Stomach (tissue), 9 donors: ENCODE data around the gene ULK3. TPM values are rescaled to one million over a fixed set of nuclear protein-coding genes. Genes with fewer than 3 reads are reported as not detected.

Source experiments
- DNase-seq, 2 donors: peaks; one replicate each; pipeline versions ENCODE4 v3.0.0 to v3.0.0-alpha.2; 2013 to 2019
- H3K27ac ChIP-seq, 5 donors: fragments of 200-600 bp in 4 of 5; sonication (generic) in 4 of 5; one replicate each; pipeline ENCODE4 v1.5.1; 2013 to 2019; ENCODE audit warnings: mild to moderate bottlenecking in 1 of 5, moderate library complexity in 1 of 5
- H3K27me3 ChIP-seq, 3 donors: fragments of 200-600 bp; sonication (generic); one replicate each; pipeline ENCODE4 v1.5.1; 2017 to 2019; ENCODE audit warnings: mixed run types in 1 of 3
- H3K36me3 ChIP-seq, 4 donors: fragments of 200-600 bp; sonication (generic); 1 replicate in 3 of 4; 2 replicates in 1 of 4; pipeline ENCODE4 v1.5.1; 2016 to 2019
- H3K4me1 ChIP-seq, 4 donors: fragments of 200-600 bp; sonication (generic); one replicate each; pipeline ENCODE4 v1.5.1; 2016 to 2019
- H3K4me3 ChIP-seq, 4 donors: fragments of 200-600 bp; sonication (generic) in 3 of 4; one replicate each; pipeline ENCODE4 v1.5.1; 2016 to 2019; ENCODE audit warnings: mild to moderate bottlenecking in 1 of 4
- H3K9me3 ChIP-seq, 4 donors: fragments of 200-600 bp; sonication (generic); one replicate each; pipeline ENCODE4 v1.5.1; 2016 to 2019
- EP300 ChIP-seq: sonication (generic); formaldehyde crosslinking; IDR thresholded peaks from one replicate; pipeline ENCODE4 v1.6.1; 2017; ENCODE audit warnings: antibody characterized with exemption
- POLR2A ChIP-seq, 4 donors: fragments of 450-650 bp; IDR thresholded peaks; one replicate each; pipeline ENCODE4 v1.6.1; 2016; ENCODE audit warnings: antibody characterized with exemption in 4 of 4, control low read depth in 2 of 4, mild to moderate bottlenecking in 1 of 4, moderate library complexity in 1 of 4
- POLR2AphosphoS5 ChIP-seq, 3 donors: sonication (generic); formaldehyde crosslinking; IDR thresholded peaks; one replicate each; pipeline ENCODE4 v1.6.1; 2016; ENCODE audit warnings: antibody characterized with exemption in 3 of 3
- WGBS, 5 donors: extraction: QIAGEN DNeasy Blood & Tissue Kit in 3 of 5; methylation state at CpG; one replicate each; pipeline versions ENCODE4 v1.1.5 to v1.1.7; 2013 to 2018; 5-methylcytosine and 5-hydroxymethylcytosine counted together
- intact Hi-C: fragments of 100-400 bp; cut with DNase I; formaldehyde crosslinking; loops from one replicate; pipeline ENCODE4 v1.15.1; 2023; ENCODE audit warnings: low total_unique reads
- polyA plus RNA-seq, 3 donors: library from polyadenylated mRNA; stranded (reverse); fragments of 200-250 nt; gene quantifications; one replicate each; pipeline ENCODE4 v1.2.3, GENCODE V29; 2013
- total RNA-seq, 5 donors: library from RNA; depleted of rRNA; stranded (reverse); fragments of >200 nt; gene quantifications; one replicate each; pipeline versions ENCODE4 v1.1.0 to v1.2.3, GENCODE V29; 2014 to 2016
- TF ChIP-seq, protein P1 (sequence below), 7 experiments: fragments of 450-650 bp in 4 of 7; fragments of 200-600 bp in 3 of 7; sonication (generic) in 3 of 7; IDR thresholded peaks; one replicate each; pipeline ENCODE4 v1.5.1; 2016 to 2019; ENCODE audit warnings: antibody characterized with exemption in 7 of 7, control low read depth in 2 of 7, mild to moderate bottlenecking in 1 of 7
- donor health status: healthy with polysubstance abuse.
- donor health status: Bipolar disorder and iron deficiency.
- donor health status: healthy.

ULK3 gene
- total and polyA plus RNA-seq, 8 donors, result 19.4 to 251 (median 46.2) TPM

DNA sequence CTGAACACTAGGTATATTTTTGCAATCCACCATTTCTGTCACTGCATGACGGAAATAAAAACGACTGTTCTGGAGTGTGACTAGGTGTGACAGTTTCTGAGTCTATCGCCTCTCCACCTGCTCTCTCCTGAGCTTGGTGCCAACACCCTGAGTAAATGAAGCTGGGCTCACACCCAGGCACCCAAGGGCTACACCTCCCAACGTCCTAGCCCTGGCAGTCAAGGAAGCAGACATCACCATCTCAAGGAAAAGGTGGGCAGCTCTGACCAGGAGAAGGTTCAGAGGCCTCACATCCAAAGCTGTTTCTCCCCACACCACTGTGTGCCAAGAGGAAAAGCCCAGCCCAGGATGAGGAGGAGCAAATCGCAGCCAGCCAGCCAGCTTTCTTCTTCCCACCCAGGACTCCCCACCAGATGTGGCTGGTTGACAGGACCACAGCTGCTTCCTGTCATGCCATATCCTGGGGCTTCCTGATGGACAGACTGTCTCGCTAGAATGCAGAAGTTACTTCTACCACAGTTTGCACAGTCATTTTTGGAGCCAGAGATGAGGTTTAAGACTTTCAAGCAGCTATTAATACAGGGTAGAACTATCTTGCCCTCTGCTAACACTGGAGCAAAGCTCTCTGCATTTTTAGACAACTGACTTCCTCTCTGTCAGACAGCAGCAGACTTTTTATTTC is 26.9 kb upstream of the ULK3 start:
- WGBS, 5 donors, result 15 to 23% (median 16%) methylated on average over 6 of the region's 6 CpGs
- peaks cover 70 to 85% (median 82%) of the 10 kb centered on the region in 4 donors for H3K4me1 ChIP-seq
- peak in 2 of 3 donors; percentile 56 to 58 for TF ChIP-seq POLR2AphosphoS5 (IDR thresholded peaks at IDR 0.05)
- TF ChIP-seq, protein P1, sequence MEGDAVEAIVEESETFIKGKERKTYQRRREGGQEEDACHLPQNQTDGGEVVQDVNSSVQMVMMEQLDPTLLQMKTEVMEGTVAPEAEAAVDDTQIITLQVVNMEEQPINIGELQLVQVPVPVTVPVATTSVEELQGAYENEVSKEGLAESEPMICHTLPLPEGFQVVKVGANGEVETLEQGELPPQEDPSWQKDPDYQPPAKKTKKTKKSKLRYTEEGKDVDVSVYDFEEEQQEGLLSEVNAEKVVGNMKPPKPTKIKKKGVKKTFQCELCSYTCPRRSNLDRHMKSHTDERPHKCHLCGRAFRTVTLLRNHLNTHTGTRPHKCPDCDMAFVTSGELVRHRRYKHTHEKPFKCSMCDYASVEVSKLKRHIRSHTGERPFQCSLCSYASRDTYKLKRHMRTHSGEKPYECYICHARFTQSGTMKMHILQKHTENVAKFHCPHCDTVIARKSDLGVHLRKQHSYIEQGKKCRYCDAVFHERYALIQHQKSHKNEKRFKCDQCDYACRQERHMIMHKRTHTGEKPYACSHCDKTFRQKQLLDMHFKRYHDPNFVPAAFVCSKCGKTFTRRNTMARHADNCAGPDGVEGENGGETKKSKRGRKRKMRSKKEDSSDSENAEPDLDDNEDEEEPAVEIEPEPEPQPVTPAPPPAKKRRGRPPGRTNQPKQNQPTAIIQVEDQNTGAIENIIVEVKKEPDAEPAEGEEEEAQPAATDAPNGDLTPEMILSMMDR (IDR thresholded peaks at IDR 0.05), result no peak

DNA sequence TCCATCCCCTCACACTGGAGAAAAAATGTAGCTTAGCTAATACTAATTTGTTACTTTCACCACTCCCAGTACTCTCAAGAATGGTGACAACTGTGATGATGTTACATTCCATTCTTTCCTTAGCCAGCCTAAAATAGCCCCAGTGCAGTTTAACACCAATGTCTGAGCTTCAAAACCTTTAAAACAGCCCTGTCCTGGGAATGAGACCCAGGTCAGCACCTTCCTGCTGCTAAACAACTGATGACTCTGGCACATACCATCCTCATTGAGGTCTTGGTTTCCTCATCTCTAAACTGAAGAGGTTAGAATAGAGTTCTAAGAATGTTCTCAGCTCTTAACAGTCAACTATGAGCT is 26.4 kb upstream of the ULK3 start:
- Histone ChIP-seq H3K27ac (peak overlapping the region; percentile 59 to 95 (median 94)), H3K4me3 (peak overlapping the region in 1 of 4 donors; percentile 63)
- TF ChIP-seq, protein P1 (IDR thresholded peaks at IDR 0.05), result no peak
- no peak for TF ChIP-seq POLR2AphosphoS5 (IDR thresholded peaks at IDR 0.05)
- no peak for TF ChIP-seq EP300

More for the DNA sequence above, 26.9 kb upstream of the ULK3 start:
- Histone ChIP-seq H3K36me3 (peaks cover 0 to 8% (median 0%) of the 10 kb centered on the region in 4 donors), H3K27ac (peak overlapping the region; percentile 47 to 95 (median 94)), H3K4me3 (peak overlapping the region in 1 of 4 donors; percentile 63), H3K9me3 (no peaks in the 10 kb centered on the region), H3K27me3 (no peaks in the 10 kb centered on the region)
- intact Hi-C loops, result no loop called here
- DNase-seq, result peak; percentile 62 to 71

DNA sequence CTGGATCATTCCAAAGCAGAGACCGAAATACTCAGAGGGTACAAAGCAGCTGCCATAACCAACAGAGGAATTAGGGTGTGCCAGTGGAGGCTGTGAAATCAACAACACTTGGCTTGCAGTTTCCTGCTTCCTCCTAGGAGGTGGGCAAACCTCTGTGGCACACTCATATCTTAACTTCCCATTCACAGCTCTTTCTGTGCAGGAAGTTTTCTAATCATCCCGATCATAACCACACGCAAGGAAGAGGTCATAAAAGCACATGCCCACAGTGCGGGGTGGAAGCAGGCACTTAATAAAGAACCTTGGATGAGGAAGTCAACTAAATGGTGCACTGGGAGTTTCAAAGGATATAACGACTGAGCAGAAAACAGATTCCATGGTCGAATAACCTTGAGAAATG is 25.1 kb upstream of the ULK3 start:
- WGBS, 5 donors, result 25 to 40% (median 34%) methylated on average over 6 of the region's 6 CpGs
- intact Hi-C loops, result no loop called here
- Histone ChIP-seq H3K4me1 (peaks cover 76 to 96% (median 85%) of the 10 kb centered on the region in 4 donors), H3K4me3 (no peak overlapping the region), H3K27ac (peak overlapping the region; percentile 68 to 95 (median 94)), H3K9me3 (no peaks in the 10 kb centered on the region), H3K36me3 (peaks cover 0 to 13% (median 5%) of the 10 kb centered on the region in 4 donors), H3K27me3 (no peaks in the 10 kb centered on the region)
- peak; percentile 52 to 57 for DNase-seq
- TF ChIP-seq, protein P1 (IDR thresholded peaks at IDR 0.05), result no peak
- no peak for TF ChIP-seq EP300
- TF ChIP-seq POLR2AphosphoS5 (IDR thresholded peaks at IDR 0.05), result peak in 2 of 3 donors; percentile 78 to 87

More for the DNA sequence above, 26.4 kb upstream of the ULK3 start:
- no peak for DNase-seq
- Histone ChIP-seq H3K27me3 (no peaks in the 10 kb centered on the region), H3K4me1 (peaks cover 73 to 90% (median 85%) of the 10 kb centered on the region in 4 donors), H3K9me3 (no peaks in the 10 kb centered on the region), H3K36me3 (peaks cover 0 to 10% (median under 1%) of the 10 kb centered on the region in 4 donors)
- intact Hi-C loops, result no loop called here

DNA sequence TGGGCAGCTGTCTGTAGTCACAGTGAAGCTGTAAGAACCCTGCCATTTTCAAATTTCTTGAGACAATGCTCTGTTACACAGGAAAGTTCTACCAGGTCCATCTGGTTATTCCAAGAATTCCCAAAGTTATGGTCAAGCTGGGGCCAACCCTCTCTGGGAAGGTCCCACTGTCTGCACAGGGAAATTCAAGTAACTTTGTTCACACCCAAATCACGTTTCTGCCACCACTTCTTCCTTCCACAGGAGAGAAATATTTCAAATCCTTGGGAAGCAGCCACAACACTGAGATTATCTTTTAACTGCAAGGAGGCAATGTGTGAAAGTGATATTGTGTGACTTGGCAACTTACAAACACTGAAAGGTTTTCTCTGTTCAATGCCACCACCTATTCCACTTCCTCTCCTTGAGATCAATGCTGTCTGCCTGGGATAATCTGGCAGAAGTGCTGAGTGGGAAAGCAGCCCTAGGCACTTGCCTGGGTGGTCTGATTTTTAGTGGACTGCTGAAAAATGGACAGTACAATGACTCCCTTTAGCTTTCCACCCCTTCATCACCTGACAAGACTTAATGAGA is 24.6 kb upstream of the ULK3 start:
- no peak for DNase-seq
- Histone ChIP-seq H3K36me3 (peaks cover 0 to 13% (median 5%) of the 10 kb centered on the region in 4 donors), H3K27me3 (no peaks in the 10 kb centered on the region), H3K4me3 (no peak overlapping the region), H3K4me1 (peaks cover 75 to 96% (median 83%) of the 10 kb centered on the region in 4 donors), H3K9me3 (no peaks in the 10 kb centered on the region), H3K27ac (peak overlapping the region; percentile 68 to 95 (median 94))
- TF ChIP-seq EP300, result no peak
- intact Hi-C loops, result no loop called here
- 21 to 29% (median 24%) methylated on average over 1 of the region's 1 CpG for WGBS, 5 donors

DNA sequence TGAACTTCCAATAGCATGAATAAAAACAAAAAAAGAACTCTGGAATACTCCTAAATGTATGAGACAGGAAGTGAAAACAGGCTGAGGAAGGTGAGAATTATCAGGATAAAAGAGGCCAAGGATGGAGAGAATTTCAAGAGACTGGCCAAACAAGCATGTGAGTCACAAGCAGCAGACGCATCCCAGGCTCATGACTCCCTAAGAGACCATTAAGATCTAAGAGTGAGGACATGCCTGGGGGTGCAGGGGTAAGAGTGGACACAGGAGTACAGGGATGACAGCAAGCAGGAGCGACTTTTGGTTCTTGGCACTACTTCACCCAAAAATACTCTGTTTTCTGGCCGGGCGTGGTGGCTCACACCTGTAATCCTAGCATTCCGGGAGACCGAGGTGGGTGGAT is 23.1 kb upstream of the ULK3 start:
- Histone ChIP-seq H3K27ac (peak overlapping the region in 3 of 5 donors; percentile 26 to 95 (median 94)), H3K27me3 (no peaks in the 10 kb centered on the region), H3K36me3 (peaks cover 0 to 13% (median 6%) of the 10 kb centered on the region in 4 donors), H3K4me3 (no peak overlapping the region), H3K9me3 (no peaks in the 10 kb centered on the region), H3K4me1 (peaks cover 60 to 81% (median 69%) of the 10 kb centered on the region in 4 donors)
- intact Hi-C loops, result no loop called here
- 71 to 82% (median 73%) methylated on average over 6 of the region's 6 CpGs for WGBS, 5 donors
- TF ChIP-seq EP300, result no peak
- no peak for TF ChIP-seq POLR2A (IDR thresholded peaks at IDR 0.05)
- TF ChIP-seq POLR2AphosphoS5 (IDR thresholded peaks at IDR 0.05), result peak in 1 of 3 donors; percentile 16
- DNase-seq, result no peak
